Renal cortex interstitium (tissue), 11 donors: ENCODE data around the gene DDX24. TPM values are rescaled to one million over a fixed set of nuclear protein-coding genes. Genes with fewer than 3 reads are reported as not detected.

ENCODE experiments used
- DNase-seq, 11 donors: peaks; one replicate each; pipeline ENCODE4 v3.0.0-alpha.2; 2013; ENCODE audit warnings: low read depth in 9 of 11, low spot score in 4 of 11; ENCODE audit errors: extremely low read depth in 1 of 11
- polyA plus RNA-seq, 3 donors: library from polyadenylated mRNA; unstranded; fragments of 120-200 nt; gene quantifications; one replicate each; pipeline ENCODE4 v1.2.1, GENCODE V29; 2013; ENCODE audit not compliant: insufficient read length in 3 of 3

DDX24 gene
- polyA plus RNA-seq, 3 donors = 158 to 177 (median 164) TPM

- DNase-seq = peak in 9 of 11 donors; percentile 41 to 69 (median 52)
These were observed 79.3 kb downstream of the DDX24 start for GRCh38 chr14:94001501-94002396.

GRCh38 chr14:94001016-94001415 lies 80.0 kb downstream of the DDX24 start:
- no peak for DNase-seq

GRCh38 chr14:94000267-94000666 lies 80.7 kb downstream of the DDX24 start:
- DNase-seq = no peak

GRCh38 chr14:93999573-93999972 lies 81.4 kb downstream of the DDX24 start:
- no peak for DNase-seq

GRCh38 chr14:93998871-93999403 lies 82.1 kb downstream of the DDX24 start:
- DNase-seq = no peak

Other genes starting within 250 kb of the DDX24 start
- not detected for gene FAM181A, start 153.9 kb downstream of the DDX24 start, polyA plus RNA-seq
- under 1 TPM; 0.29 to 0.88 (median 0.31) TPM for gene ASB2, start 104.6 kb downstream of the DDX24 start, polyA plus RNA-seq
- gene CCDC197, start 83.9 kb downstream of the DDX24 start, polyA plus RNA-seq = not detected
- gene OTUB2, start 54.9 kb downstream of the DDX24 start, polyA plus RNA-seq = 1 to 10 TPM; 4.2 to 4.5 (median 4.4) TPM
- gene IFI27L1, start 108 bp upstream of the DDX24 start, polyA plus RNA-seq = 10 to 100 TPM; 24.3 to 35.8 (median 28.0) TPM
- 10 to 100 TPM in 1 of 3 donors, 1 to 10 TPM in 2; 5.0 to 15.4 (median 6.5) TPM for gene IFI27, start 29.5 kb upstream of the DDX24 start, polyA plus RNA-seq
- 10 to 100 TPM; 22.1 to 28.6 (median 25.7) TPM for gene IFI27L2, start 48.4 kb upstream of the DDX24 start, polyA plus RNA-seq
- gene PPP4R4, start 93.1 kb upstream of the DDX24 start, polyA plus RNA-seq = under 1 TPM; 0.09 to 0.42 (median 0.19) TPM
- gene SERPINA10, start 212.1 kb upstream of the DDX24 start, polyA plus RNA-seq = under 1 TPM; 0.06 to 0.27 (median 0.11) TPM
- gene SERPINA6, start 242.1 kb upstream of the DDX24 start, polyA plus RNA-seq = 1 to 10 TPM; 4.4 to 7.3 (median 7.1) TPM